ENCODE data around the gene TRIM33.

DNA sequence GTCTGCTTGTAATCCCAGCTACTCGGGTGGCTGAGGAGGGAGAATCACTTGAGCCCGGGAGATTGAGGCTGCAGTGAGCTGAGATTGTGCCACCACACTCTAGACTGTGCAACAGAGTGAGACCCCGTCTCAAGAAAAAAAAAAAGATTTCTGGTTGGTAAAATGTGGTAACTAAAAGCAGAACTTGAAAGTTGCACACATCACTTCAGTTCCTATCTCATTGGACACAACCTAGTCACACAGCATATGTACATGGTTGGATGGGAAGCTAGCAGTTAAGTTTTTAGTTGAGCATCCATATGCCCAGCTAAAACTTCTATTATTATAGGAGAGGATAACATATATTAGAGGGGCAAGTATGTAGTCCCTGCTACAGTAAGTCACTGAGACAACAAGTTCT lies 48.4 kb upstream of the TRIM33 start:
- TF ChIP-seq, protein P1, sequence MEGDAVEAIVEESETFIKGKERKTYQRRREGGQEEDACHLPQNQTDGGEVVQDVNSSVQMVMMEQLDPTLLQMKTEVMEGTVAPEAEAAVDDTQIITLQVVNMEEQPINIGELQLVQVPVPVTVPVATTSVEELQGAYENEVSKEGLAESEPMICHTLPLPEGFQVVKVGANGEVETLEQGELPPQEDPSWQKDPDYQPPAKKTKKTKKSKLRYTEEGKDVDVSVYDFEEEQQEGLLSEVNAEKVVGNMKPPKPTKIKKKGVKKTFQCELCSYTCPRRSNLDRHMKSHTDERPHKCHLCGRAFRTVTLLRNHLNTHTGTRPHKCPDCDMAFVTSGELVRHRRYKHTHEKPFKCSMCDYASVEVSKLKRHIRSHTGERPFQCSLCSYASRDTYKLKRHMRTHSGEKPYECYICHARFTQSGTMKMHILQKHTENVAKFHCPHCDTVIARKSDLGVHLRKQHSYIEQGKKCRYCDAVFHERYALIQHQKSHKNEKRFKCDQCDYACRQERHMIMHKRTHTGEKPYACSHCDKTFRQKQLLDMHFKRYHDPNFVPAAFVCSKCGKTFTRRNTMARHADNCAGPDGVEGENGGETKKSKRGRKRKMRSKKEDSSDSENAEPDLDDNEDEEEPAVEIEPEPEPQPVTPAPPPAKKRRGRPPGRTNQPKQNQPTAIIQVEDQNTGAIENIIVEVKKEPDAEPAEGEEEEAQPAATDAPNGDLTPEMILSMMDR (conservative IDR thresholded peaks at IDR 0.05 in 1 of 2, IDR thresholded peaks at IDR 0.05 in 1 of 2; ENCODE audit: low read depth in 1 of 2, low read length in 2 of 2): no peak
- TF ChIP-seq EZH2 (IDR thresholded peaks at IDR 0.05; ENCODE audit: low read length, missing control alignments): no peak

Data from fibroblast of lung (primary cell).